Natural killer cell treated with Interleukin-12 subunit alpha and Interleukin-12 subunit beta and Interleukin-15 and Interleukin-18, amount 100 ng/mL, for 72 hours (primary cell): ENCODE data around the gene ACY1. TPM values are rescaled to one million over a fixed set of nuclear protein-coding genes. Genes with fewer than 3 reads are reported as not detected.

Experiments used
- ATAC-seq, 2 donors: fragments of 150-1000 bp; cut with Tn5 transposase in 1 of 2; sonication (Bioruptor Pico), chemical (Tn5 transposase) in 1 of 2; 2 replicates each; pipeline ENCODE4 v1.10.0; 2021
- DNase-seq: peaks from one replicate; pipeline ENCODE4 v3.0.0; 2022; ENCODE audit warnings: low spot score
- H3K27ac Mint-ChIP-seq, 2 donors: 1 replicate in 1 of 2; 2 replicates in 1 of 2; pipeline ENCODE4 v1.8.0; 2022; ENCODE audit warnings: mixed read lengths in 2 of 2, mild to moderate bottlenecking in 1 of 2, moderate library complexity in 1 of 2
- H3K27me3 Mint-ChIP-seq, 2 donors: 1 replicate in 1 of 2; 2 replicates in 1 of 2; pipeline ENCODE4 v1.8.0; 2022; ENCODE audit warnings: mixed read lengths in 2 of 2
- H3K36me3 Mint-ChIP-seq: one replicate; pipeline ENCODE4 v1.8.0; 2022; ENCODE audit warnings: mixed read lengths
- H3K4me1 Mint-ChIP-seq, 2 donors: 1 replicate in 1 of 2; 2 replicates in 1 of 2; pipeline ENCODE4 v1.8.0; 2022; ENCODE audit warnings: low read depth in 2 of 2, mixed read lengths in 2 of 2, mild to moderate bottlenecking in 1 of 2
- H3K4me3 Mint-ChIP-seq: one replicate; pipeline ENCODE4 v1.8.0; 2022; ENCODE audit warnings: mixed read lengths
- H3K9me3 Mint-ChIP-seq: 2 replicates; pipeline ENCODE4 v1.8.0; 2022; ENCODE audit warnings: mixed read lengths
- total RNA-seq, 2 donors: library from RNA; stranded (reverse); gene quantifications; one replicate each; pipeline ENCODE4 v1.2.3, GENCODE V29; 2022

Gene ACY1
- total RNA-seq, 2 donors from 2014 or later: 22.4 to 42.6 TPM

DNA sequence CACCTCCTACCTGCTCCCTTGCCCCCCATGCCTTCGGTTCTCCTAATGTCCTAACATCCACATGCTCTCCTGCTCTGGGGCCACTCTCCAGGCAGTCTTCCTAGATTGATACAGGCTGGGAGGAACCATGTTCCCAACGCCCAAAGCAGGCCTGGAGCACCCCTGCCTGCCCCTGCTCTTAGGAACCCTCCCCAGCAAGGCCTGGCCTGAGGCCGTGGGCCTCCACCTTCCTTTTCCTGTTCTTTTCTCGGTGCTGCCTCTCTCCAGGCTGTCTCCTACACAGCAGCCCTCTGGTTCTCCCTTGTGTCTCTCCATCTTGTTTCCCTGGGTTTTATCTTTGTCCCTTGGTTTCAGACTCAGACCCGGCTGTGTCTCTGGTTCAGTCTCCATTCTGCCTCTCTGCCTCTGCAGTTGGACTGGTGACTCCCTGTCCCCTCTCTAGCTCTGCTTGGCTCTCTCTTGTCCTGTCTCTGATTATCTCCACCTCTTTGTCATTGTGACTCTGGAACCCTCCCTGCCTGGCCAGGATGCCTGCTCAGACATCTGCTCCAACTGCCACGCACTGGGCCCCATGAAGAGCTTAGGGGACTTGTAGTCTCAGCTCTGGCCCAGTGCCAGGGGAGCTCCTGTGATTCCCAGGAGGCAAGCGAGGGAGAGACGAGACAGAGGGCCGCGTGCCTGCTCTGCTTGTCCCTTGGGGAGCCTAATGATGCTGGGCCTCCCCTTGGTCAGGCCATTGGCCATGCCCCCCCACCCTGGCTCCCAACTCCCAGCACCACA is 38.3 kb downstream of the ACY1 start:
- ATAC-seq (no peak), DNase-seq (no peak)
- H3K9me3 Mint-ChIP-seq: no peaks in the 10 kb centered on the region
- peaks cover 0 to 7% of the 10 kb centered on the region in 2 donors for H3K4me1 Mint-ChIP-seq
- no peaks in the 10 kb centered on the region for H3K36me3 Mint-ChIP-seq
- no peak overlapping the region for H3K4me3 Mint-ChIP-seq
- H3K27me3 Mint-ChIP-seq: no peaks in the 10 kb centered on the region
- H3K27ac Mint-ChIP-seq: no peak overlapping the region

DNA sequence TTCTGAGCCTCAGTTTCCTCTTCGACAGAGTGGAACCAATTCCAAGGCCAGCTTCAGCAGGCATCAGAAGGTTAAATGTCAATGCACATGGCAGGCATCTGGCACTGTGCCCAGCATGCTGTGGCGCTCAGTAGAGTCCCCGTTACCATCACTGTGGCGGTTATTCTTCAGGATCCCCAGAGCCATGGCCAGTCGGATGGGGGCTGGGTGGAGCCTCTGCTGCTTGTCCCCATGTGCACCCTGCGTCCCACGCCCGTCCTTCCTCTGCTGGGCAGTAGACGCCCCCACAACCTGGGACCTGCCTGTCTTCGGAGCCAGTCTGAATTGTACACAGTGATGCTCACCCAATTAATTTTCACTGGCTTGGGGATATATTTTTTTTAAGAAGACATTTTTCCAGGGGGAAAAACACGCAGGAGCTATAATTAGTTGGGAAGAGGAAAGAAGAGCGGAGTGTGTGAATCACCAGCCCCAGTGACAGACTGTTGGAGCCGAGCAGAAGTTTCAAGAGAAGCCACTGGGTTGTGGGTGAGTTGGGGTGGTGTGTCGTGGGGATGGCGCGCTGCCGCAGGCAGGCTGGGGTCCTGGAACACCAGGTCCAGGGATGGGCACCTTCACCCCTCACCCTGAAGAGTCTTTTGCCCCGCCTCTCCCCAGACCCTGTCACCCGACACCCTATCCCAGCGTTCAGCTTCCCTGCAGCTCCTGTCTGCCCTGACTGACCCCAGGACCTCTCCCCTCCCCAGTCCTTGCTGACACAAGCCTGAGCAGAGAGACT is 39.2 kb downstream of the ACY1 start:
- no peak overlapping the region for H3K4me3 Mint-ChIP-seq
- peaks cover 0 to 7% of the 10 kb centered on the region in 2 donors for H3K4me1 Mint-ChIP-seq
- H3K27ac Mint-ChIP-seq: no peak overlapping the region
- H3K9me3 Mint-ChIP-seq: no peaks in the 10 kb centered on the region
- H3K27me3 Mint-ChIP-seq: no peaks in the 10 kb centered on the region
- no peak for DNase-seq
- no peaks in the 10 kb centered on the region for H3K36me3 Mint-ChIP-seq
- no peak for ATAC-seq

DNA sequence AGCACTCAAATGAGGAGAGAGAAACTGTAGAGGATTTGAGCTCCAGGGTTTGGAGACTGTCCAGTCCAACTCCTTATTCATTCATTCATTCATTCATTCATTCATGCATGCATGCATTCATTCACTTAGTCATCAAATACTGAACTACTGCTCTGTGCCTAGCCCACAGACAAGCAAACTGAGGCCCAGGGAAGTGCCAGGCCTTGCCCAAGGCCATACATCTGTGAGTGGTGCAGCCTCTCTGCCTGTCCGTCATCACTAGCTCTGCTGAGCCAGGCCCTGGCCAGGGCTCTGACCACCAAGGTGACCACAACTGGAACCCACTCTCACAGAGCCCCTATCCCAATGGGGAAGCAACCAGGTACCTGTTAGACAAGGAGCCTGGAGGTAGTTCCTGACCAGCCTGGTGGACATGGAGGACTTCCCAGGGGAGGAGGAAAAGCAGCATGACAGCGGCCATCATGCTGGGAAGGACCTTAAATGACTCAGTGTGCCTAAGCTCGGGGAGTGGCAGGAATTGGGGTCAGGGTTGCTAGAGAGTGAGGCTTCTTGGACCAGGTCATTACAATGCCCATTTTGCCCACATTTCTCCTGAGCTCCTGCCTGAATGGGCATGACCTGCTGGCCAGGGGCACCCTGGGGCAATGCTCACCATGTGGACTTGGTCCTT is 39.9 kb downstream of the ACY1 start:
- DNase-seq: no peak
- Mint-ChIP-seq H3K36me3 (no peaks in the 10 kb centered on the region), H3K4me3 (no peak overlapping the region), H3K9me3 (no peaks in the 10 kb centered on the region), H3K27ac (no peak overlapping the region), H3K4me1 (peaks cover 0 to 7% of the 10 kb centered on the region in 2 donors), H3K27me3 (no peaks in the 10 kb centered on the region)
- ATAC-seq: no peak

DNA sequence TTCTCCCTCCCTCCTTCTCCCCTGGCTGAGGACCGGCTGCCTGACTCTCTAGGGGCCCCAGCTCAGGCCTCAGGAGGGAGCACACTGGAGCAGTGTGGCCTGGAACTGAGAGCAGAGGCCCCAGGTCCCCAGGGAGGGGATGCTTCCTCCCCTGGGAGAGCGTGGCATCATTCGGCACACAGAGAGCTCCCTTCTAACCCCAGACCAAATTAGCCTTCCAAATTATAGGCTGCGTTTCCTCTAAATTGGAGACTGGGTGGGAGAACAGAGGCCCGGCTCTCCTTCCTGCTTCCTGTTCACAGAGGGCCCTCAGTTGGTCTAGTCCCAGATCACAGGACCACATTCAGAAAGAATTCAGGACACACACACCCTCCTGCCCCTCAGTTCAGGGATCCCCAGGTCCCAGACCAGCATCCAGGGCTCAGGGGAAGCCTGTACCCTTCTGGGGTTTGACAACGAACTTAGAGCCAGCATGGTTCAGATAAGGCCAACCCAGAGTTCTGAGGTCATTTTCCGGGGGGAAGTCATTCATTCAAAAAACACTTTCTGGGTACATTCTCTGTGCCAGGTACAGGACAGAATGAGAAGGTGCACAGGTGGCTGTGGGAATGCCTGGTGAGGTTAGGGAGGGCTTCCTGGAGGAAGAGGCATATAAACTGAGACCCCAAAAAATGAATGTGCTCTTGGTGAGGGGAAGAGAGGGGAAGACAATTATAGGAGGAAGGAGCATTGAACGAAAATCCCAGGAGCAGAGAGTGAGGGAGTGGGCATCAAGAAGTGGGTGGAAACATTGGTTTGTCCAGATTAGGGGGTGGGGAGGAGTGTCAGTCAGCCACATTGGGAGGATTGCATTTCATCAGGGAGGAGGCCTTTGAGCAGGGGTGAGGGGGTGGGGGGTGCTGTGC is 40.8 kb downstream of the ACY1 start:
- H3K27ac Mint-ChIP-seq: peak overlapping the region in 1 of 2 donors; percentile 28
- no peak overlapping the region for H3K4me3 Mint-ChIP-seq

DNA sequence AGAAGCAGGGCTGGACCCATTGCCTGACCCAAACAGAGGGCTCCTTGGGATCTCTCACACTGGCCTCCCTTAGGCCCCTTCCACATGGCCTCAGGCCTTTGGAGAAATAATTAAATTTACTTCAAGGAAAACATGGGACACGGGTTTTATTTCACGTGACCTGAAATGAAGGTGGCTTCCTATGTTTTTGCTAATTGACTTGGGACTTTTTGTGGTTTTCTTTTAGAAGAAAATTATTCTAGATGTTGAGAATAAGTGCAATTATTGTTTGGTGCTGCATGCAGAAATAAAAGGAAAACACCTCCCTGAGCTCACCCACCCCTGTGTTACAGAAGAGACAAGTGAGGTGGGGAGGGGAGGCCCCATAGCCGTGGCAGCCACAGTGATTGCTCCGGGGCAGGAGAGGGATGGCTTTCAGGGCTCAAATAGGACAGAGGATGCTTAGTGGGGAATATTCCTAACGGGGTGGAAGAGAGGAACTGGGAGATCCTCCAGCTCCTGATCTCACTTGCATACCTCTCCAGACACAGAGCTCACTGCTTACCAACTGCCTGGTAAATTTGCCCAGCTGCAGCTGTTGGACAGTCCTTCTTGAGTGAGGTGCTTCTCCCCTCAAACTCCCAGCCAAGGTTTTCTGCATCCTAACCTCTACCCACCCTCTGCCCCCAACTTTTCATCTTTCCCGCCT is 41.6 kb downstream of the ACY1 start:
- DNase-seq (no peak), ATAC-seq (no peak)
- Mint-ChIP-seq H3K27ac (peak overlapping the region in 1 of 2 donors; percentile 28), H3K27me3 (no peaks in the 10 kb centered on the region), H3K9me3 (no peaks in the 10 kb centered on the region), H3K36me3 (no peaks in the 10 kb centered on the region), H3K4me1 (peaks cover 0 to 2% of the 10 kb centered on the region in 2 donors), H3K4me3 (no peak overlapping the region)

More for the DNA sequence above, 40.8 kb downstream of the ACY1 start:
- DNase-seq: no peak
- no peaks in the 10 kb centered on the region for H3K36me3 Mint-ChIP-seq
- ATAC-seq: no peak
- H3K4me1 Mint-ChIP-seq: peaks cover 0 to 6% of the 10 kb centered on the region in 2 donors
- H3K9me3 Mint-ChIP-seq: no peaks in the 10 kb centered on the region
- no peaks in the 10 kb centered on the region for H3K27me3 Mint-ChIP-seq

DNA sequence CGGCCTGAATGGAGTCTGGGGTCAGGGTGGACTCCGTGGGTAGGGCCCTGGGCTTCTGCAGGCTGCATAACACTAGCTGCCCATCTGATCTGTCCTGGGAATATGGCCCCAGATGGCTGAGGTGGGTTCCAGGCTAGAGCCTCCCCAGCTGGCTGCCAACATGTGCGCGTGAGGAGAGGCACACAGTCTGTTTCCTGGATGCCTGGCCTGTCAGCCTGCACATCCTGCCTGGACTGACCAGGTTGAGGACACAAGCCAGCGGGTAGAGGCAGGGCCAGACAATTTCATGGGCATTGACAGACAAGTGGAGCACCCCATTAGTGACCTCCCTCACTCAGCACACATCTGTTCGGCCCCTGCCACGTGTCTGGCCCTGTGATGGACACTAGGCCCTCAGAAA is 42.1 kb downstream of the ACY1 start:
- Mint-ChIP-seq H3K36me3 (no peaks in the 10 kb centered on the region), H3K9me3 (no peaks in the 10 kb centered on the region), H3K4me3 (no peak overlapping the region), H3K27ac (no peak overlapping the region), H3K27me3 (no peaks in the 10 kb centered on the region), H3K4me1 (peaks cover 0 to 2% of the 10 kb centered on the region in 2 donors)
- DNase-seq (no peak), ATAC-seq (no peak)

DNA sequence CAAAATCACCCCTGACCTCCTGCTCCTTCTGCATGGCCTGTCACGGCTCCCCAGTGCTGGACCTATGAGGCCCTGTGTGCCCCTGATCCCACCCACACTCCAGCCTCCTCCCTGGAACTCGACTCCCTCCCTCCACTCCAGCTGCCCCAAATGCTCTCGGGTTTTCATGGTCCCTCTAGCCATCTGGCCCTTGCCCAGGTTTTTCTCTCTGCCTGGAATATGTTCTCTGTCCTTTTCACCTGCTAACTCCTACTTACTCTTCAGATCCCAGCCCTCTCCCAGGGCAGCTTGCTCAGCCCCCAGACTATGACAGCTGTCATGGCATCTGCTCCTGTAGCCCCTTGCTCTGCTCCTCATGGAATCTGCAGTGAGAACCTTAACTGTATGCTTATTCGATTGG is 42.7 kb downstream of the ACY1 start:
- H3K27ac Mint-ChIP-seq: no peak overlapping the region
- no peaks in the 10 kb centered on the region for H3K36me3 Mint-ChIP-seq
- no peak for DNase-seq
- H3K4me1 Mint-ChIP-seq: peaks cover 0 to 2% of the 10 kb centered on the region in 2 donors
- no peaks in the 10 kb centered on the region for H3K27me3 Mint-ChIP-seq
- no peaks in the 10 kb centered on the region for H3K9me3 Mint-ChIP-seq
- ATAC-seq: no peak
- no peak overlapping the region for H3K4me3 Mint-ChIP-seq

DNA sequence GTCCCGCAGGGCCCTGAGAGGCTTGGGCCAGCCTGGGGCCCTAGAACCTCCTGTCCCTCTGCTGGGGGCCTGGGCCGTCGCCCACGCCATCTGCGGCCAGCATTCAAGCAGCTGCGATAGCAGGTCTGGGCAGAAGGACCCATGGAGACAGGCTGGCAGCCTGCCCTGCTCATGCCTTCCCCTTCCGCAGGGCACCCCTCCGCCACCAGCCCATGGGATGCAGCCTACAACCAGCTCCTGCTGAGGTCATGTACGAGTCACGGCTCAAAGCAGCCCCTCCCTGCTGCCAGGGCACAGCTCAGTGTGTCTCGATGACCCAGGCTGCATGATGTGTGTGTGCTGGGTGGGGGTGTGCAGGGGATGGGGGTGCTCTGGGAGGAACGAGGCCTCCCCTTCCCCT is 45.2 kb downstream of the ACY1 start:
- Mint-ChIP-seq H3K36me3 (no peaks in the 10 kb centered on the region), H3K4me3 (no peak overlapping the region), H3K9me3 (no peaks in the 10 kb centered on the region), H3K27me3 (no peaks in the 10 kb centered on the region), H3K27ac (peak overlapping the region in 1 of 2 donors; percentile 41), H3K4me1 (peaks cover 0 to 2% of the 10 kb centered on the region in 2 donors)
- ATAC-seq (no peak), DNase-seq (no peak)

DNA sequence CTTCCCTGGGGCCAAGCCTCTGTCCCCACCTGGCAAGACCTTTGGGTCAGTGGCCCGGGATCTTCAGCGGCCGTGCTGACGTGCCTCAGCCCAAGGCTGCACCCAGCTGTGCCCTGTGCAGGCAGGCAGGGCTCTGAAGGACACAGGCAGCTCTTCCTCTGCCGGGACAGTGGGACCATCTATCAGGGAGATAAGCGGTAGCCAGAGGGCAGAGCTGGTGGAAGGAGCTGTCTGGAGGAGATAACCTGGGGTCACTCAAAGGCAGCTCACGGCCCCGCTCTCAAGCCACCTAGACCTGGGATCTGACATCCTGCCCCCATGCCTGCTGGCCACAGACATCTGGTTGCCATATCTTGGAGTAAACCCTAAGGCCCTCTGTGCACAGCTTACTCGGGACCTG is 45.7 kb downstream of the ACY1 start:
- Mint-ChIP-seq H3K27me3 (no peaks in the 10 kb centered on the region), H3K4me3 (no peak overlapping the region), H3K27ac (no peak overlapping the region), H3K9me3 (no peaks in the 10 kb centered on the region), H3K4me1 (peaks cover 0 to 2% of the 10 kb centered on the region in 2 donors), H3K36me3 (no peaks in the 10 kb centered on the region)
- DNase-seq (no peak), ATAC-seq (peak in 1 of 2 donors; percentile 25)

DNA sequence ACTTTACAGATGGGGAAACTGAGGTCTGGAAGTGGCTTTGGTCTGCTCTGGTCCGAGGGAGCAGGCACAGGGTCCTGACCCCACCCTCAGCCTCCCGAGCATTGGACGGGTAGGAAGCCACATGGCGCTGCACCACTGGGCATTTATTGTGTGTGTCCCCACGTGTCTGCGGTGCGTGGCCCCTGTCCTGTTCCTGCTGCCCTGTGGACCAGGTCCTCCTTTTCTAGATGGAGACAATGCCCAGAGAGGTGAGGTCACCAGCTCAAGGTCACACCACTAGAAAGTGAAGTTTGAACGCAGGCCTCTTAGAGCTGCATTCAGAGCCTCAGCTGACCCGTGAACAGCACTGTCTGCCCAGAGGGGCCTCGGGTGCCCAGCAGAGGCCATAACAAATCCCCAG is 46.2 kb downstream of the ACY1 start:
- H3K27me3 Mint-ChIP-seq: no peaks in the 10 kb centered on the region
- no peak for DNase-seq
- H3K27ac Mint-ChIP-seq: no peak overlapping the region
- H3K4me1 Mint-ChIP-seq: no peaks in the 10 kb centered on the region
- no peak overlapping the region for H3K4me3 Mint-ChIP-seq
- no peaks in the 10 kb centered on the region for H3K36me3 Mint-ChIP-seq
- H3K9me3 Mint-ChIP-seq: no peaks in the 10 kb centered on the region
- ATAC-seq: no peak

DNA sequence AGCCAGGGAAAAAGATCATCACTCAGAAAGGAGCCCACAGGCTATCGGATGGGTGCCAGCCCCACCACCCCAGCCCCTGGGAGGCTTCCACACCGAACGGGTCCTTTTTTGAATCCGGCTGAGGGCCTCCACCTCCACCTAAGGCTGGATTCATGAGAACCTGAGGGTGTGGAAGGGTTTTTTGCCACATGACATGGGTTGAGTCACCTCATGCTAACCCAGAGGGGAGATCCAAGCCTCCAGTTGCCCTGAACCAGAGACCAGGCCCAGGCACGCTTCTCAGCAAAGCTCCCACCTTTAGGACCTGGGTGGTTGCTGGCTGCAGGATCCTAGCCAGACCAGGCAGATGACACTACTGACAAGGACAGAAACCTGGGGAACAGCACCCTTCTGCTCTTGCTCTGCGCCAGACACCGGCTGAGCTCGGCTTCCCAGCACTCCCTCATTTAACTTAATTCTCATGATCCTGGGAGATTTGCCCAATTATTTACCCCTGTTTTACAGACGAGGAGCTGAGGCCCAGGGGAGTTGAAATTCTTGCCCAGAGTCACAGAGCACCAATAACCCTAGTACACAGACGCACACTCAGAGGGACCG is 47.5 kb downstream of the ACY1 start:
- H3K9me3 Mint-ChIP-seq: no peaks in the 10 kb centered on the region
- H3K27me3 Mint-ChIP-seq: no peaks in the 10 kb centered on the region
- no peaks in the 10 kb centered on the region for H3K36me3 Mint-ChIP-seq
- ATAC-seq (no peak), DNase-seq (no peak)
- H3K4me1 Mint-ChIP-seq: no peaks in the 10 kb centered on the region
- no peak overlapping the region for H3K27ac Mint-ChIP-seq
- H3K4me3 Mint-ChIP-seq: no peak overlapping the region

DNA sequence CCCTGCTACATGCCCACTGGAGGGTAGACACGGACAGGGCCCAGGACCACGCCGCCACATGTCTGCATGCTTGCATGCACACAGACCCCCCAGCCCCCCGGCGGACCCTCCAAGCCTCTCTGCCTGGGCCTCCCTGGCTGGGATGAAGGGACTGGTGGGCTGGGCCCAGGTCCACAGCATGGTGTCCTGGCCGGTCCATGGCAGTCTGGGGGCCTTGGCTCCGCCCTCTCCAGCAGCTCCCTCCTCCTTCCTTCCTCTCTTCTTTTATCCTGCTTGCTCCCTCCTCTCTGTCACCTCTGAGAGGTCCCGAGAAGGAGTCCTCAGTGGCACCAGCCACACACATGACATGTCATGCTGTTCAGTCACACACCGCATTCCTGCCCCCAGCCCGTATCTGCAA is 48.6 kb downstream of the ACY1 start:
- H3K27me3 Mint-ChIP-seq: no peaks in the 10 kb centered on the region
- H3K36me3 Mint-ChIP-seq: no peaks in the 10 kb centered on the region
- DNase-seq (no peak), ATAC-seq (no peak)
- H3K27ac Mint-ChIP-seq: no peak overlapping the region
- no peaks in the 10 kb centered on the region for H3K4me1 Mint-ChIP-seq
- H3K9me3 Mint-ChIP-seq: no peaks in the 10 kb centered on the region
- no peak overlapping the region for H3K4me3 Mint-ChIP-seq
